Prostate gland (tissue), 1 donor: Measurements from ENCODE around the gene DBT.

Experiments used
- POLR2A ChIP-seq: fragments of 450-650 bp; IDR thresholded peaks from one replicate; pipeline ENCODE4 v1.6.1; 2016; ENCODE audit warnings: antibody characterized with exemption, mild to moderate bottlenecking
- POLR2AphosphoS5 ChIP-seq: sonication (generic); formaldehyde crosslinking; IDR thresholded peaks from one replicate; pipeline ENCODE4 v1.6.1; 2017; ENCODE audit warnings: antibody characterized with exemption

GRCh38 chr1:100250807-100251206, 1.2 kb upstream of the DBT start:
- TF ChIP-seq POLR2A (no peak), POLR2AphosphoS5 (no peak)
